ENCODE measurements around the gene TLX3. TPM values are rescaled to one million over a fixed set of nuclear protein-coding genes. Genes with fewer than 3 reads are reported as not detected.

Gene TLX3
- total RNA-seq, 1 experiment from 2014 or later = not detected

DNA sequence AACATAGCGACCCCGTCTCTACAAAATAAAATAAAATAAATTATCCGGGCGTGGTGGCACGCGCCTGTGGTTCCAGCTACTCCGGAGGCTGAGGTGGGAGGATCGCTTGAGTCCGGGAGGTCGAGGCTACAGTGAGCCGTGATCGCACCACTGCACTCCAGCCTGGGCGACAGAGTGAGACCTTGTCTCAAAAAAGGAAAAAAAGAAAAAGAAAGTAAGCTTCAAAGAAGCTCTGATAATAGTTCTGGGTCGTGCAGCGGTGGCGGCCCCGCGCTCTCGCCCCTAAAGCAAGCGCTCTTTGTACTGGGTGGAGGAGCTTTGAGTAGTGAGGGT is 6.8 kb downstream of the TLX3 start:
- Mint-ChIP-seq H3K4me1 (peaks cover 60% of the 10 kb centered on the region), H3K36me3 (no peaks in the 10 kb centered on the region), H3K27ac (no peak overlapping the region), H3K9me3 (no peaks in the 10 kb centered on the region), H3K27me3 (ENCODE audit: low read depth) (peaks cover 98% of the 10 kb centered on the region), H3K4me3 (peak overlapping the region; percentile 41)
- ChIA-PET CTCF (interaction anchor here (0.9 to 1.4 kb wide), 4 partner anchors 8 to 109 kb away, joined by 3 to 10 read pairs (median 4); no protein-coding TSS in a partner anchor), POLR2A (no interaction called here)
- ATAC-seq (no peak), DNase-seq (ENCODE audit: low spot score) (no peak)
- TF ChIP-seq GRHL2 (CRISPR knock-in tag; IDR thresholded peaks at IDR 0.05; ENCODE audit: insufficient replicate concordance, severe bottlenecking) = no peak
- no peak for TF ChIP-seq ESRRA (CRISPR knock-in tag; IDR thresholded peaks at IDR 0.05; ENCODE audit: borderline replicate concordance)
- TF ChIP-seq ZNF396 (CRISPR knock-in tag; IDR thresholded peaks at IDR 0.05; ENCODE audit: borderline replicate concordance) = no peak
- no peak for TF ChIP-seq RELA (CRISPR knock-in tag; IDR thresholded peaks at IDR 0.05; ENCODE audit: borderline replicate concordance)
- no peak for TF ChIP-seq JUN (CRISPR knock-in tag; IDR thresholded peaks at IDR 0.05)
- TF ChIP-seq, protein P1, sequence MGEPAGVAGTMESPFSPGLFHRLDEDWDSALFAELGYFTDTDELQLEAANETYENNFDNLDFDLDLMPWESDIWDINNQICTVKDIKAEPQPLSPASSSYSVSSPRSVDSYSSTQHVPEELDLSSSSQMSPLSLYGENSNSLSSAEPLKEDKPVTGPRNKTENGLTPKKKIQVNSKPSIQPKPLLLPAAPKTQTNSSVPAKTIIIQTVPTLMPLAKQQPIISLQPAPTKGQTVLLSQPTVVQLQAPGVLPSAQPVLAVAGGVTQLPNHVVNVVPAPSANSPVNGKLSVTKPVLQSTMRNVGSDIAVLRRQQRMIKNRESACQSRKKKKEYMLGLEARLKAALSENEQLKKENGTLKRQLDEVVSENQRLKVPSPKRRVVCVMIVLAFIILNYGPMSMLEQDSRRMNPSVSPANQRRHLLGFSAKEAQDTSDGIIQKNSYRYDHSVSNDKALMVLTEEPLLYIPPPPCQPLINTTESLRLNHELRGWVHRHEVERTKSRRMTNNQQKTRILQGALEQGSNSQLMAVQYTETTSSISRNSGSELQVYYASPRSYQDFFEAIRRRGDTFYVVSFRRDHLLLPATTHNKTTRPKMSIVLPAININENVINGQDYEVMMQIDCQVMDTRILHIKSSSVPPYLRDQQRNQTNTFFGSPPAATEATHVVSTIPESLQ (CRISPR knock-in tag; IDR thresholded peaks at IDR 0.05) = no peak
- TF ChIP-seq TEAD1 (CRISPR knock-in tag; IDR thresholded peaks at IDR 0.05) = no peak
- TF ChIP-seq, protein P2, sequence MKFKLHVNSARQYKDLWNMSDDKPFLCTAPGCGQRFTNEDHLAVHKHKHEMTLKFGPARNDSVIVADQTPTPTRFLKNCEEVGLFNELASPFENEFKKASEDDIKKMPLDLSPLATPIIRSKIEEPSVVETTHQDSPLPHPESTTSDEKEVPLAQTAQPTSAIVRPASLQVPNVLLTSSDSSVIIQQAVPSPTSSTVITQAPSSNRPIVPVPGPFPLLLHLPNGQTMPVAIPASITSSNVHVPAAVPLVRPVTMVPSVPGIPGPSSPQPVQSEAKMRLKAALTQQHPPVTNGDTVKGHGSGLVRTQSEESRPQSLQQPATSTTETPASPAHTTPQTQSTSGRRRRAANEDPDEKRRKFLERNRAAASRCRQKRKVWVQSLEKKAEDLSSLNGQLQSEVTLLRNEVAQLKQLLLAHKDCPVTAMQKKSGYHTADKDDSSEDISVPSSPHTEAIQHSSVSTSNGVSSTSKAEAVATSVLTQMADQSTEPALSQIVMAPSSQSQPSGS (CRISPR knock-in tag; IDR thresholded peaks at IDR 0.05; ENCODE audit: borderline replicate concordance, low read depth) = no peak
- TF ChIP-seq, protein P3, sequence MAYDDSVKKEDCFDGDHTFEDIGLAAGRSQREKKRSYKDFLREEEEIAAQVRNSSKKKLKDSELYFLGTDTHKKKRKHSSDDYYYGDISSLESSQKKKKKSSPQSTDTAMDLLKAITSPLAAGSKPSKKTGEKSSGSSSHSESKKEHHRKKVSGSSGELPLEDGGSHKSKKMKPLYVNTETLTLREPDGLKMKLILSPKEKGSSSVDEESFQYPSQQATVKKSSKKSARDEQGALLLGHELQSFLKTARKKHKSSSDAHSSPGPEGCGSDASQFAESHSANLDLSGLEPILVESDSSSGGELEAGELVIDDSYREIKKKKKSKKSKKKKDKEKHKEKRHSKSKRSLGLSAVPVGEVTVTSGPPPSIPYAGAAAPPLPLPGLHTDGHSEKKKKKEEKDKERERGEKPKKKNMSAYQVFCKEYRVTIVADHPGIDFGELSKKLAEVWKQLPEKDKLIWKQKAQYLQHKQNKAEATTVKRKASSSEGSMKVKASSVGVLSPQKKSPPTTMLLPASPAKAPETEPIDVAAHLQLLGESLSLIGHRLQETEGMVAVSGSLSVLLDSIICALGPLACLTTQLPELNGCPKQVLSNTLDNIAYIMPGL (CRISPR knock-in tag; IDR thresholded peaks at IDR 0.05) = no peak
- TF ChIP-seq SMAD4 (CRISPR knock-in tag; IDR thresholded peaks at IDR 0.05) = no peak
- TF ChIP-seq, protein P4, sequence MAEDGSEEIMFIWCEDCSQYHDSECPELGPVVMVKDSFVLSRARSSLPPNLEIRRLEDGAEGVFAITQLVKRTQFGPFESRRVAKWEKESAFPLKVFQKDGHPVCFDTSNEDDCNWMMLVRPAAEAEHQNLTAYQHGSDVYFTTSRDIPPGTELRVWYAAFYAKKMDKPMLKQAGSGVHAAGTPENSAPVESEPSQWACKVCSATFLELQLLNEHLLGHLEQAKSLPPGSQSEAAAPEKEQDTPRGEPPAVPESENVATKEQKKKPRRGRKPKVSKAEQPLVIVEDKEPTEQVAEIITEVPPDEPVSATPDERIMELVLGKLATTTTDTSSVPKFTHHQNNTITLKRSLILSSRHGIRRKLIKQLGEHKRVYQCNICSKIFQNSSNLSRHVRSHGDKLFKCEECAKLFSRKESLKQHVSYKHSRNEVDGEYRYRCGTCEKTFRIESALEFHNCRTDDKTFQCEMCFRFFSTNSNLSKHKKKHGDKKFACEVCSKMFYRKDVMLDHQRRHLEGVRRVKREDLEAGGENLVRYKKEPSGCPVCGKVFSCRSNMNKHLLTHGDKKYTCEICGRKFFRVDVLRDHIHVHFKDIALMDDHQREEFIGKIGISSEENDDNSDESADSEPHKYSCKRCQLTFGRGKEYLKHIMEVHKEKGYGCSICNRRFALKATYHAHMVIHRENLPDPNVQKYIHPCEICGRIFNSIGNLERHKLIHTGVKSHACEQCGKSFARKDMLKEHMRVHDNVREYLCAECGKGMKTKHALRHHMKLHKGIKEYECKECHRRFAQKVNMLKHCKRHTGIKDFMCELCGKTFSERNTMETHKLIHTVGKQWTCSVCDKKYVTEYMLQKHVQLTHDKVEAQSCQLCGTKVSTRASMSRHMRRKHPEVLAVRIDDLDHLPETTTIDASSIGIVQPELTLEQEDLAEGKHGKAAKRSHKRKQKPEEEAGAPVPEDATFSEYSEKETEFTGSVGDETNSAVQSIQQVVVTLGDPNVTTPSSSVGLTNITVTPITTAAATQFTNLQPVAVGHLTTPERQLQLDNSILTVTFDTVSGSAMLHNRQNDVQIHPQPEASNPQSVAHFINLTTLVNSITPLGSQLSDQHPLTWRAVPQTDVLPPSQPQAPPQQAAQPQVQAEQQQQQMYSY (CRISPR knock-in tag; IDR thresholded peaks at IDR 0.05) = no peak
- TF ChIP-seq, protein P5, sequence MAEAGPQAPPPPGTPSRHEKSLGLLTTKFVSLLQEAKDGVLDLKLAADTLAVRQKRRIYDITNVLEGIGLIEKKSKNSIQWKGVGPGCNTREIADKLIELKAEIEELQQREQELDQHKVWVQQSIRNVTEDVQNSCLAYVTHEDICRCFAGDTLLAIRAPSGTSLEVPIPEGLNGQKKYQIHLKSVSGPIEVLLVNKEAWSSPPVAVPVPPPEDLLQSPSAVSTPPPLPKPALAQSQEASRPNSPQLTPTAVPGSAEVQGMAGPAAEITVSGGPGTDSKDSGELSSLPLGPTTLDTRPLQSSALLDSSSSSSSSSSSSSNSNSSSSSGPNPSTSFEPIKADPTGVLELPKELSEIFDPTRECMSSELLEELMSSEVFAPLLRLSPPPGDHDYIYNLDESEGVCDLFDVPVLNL (CRISPR knock-in tag; IDR thresholded peaks at IDR 0.05; ENCODE audit: borderline replicate concordance, low read depth) = no peak
- TF ChIP-seq, protein P6, sequence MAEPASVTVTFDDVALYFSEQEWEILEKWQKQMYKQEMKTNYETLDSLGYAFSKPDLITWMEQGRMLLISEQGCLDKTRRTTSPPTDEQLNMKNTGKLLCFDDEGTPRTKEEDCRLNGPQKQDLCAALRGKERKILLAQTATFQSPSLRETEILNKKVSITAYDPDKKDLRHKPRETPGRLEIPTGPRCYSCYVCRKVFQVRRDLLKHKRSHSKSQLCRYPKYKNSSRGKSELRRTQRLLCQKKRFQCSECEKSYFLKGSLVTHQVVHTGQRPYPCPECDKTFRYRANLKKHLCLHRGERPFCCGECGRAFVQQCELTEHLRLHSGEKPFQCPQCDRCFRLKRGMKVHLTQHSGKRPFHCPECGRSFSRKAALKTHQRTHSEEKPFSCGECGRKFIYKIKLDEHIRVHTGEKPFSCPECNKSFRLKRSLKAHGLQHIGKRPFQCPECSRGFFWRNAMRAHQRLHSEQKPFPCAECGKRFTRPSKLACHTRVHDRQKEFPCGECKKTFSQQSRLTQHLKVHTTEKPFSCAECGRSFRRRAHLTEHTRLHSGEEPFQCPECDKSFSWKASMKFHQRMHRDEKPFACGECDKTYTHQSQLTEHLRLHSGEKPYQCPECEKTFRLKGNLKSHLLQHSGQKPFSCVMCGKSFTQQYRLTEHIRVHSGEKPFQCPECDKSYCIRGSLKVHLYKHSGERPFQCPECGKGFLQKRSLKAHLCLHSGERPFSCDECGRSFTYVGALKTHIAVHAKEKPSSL (CRISPR knock-in tag; conservative IDR thresholded peaks at IDR 0.05) = no peak
- TF ChIP-seq ZNF423 (CRISPR knock-in tag; IDR thresholded peaks at IDR 0.05) = no peak
- TF ChIP-seq NFATC4 (CRISPR knock-in tag; IDR thresholded peaks at IDR 0.05) = no peak

Measured in WTC11 (cell line).